ENCODE data around the gene HS6ST3. TPM values are rescaled to one million over a fixed set of nuclear protein-coding genes. Genes with fewer than 3 reads are reported as not detected.

HS6ST3 gene
- total RNA-seq, result under 0.01 TPM in 1 of 2 replicates, not detected in the other

DNA sequence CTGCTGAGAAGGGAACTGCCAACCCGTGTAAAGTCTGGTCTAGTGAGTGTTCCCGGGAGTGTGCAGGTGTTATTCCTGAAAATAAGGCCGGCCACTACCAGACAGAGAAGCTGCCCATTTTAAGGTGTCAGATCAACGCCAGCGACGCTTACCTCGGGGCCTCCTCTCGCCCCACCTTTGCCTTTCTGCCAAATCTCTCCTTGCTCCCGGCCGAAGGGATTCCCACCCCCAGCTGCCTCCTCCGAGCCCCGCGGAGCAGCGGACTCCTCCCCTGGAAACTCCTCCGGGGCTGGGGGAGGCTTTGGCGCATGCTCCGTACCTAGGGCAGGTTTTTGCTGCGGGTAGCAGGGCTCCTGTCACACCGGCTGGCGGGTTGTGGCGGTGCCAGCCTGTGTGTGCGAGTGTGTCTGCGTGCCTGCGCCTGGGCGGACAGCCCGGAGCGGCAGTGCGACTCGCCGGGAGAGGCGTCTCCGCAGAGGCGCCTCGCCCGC lies at the start of gene HS6ST3:
Gene HS6ST3 (plus strand): TSS at position 359 of the 491 bp plus-strand sequence.

GRCh38 chr13:96053003-96053703 lies 36.8 kb upstream of the HS6ST3 start, which contains the start of gene UGGT2:
Gene UGGT2, minus strand, starts transcription at chr13:96053401. Its CDS starts 89 bp downstream, at chr13:96053312.

Other genes starting within 250 kb of the HS6ST3 start
- gene UGGT2, start 36.7 kb upstream of the HS6ST3 start, total RNA-seq, result 98.9 and 132 TPM in 2 replicates

Data from smooth muscle cell of the umbilical artery (primary cell).